ENCODE data around the gene OGDHL. TPM values are rescaled to one million over a fixed set of nuclear protein-coding genes. Genes with fewer than 3 reads are reported as not detected.

Gene OGDHL
- total RNA-seq, 1 donor from 2014 or later: 4.5 TPM

DNA sequence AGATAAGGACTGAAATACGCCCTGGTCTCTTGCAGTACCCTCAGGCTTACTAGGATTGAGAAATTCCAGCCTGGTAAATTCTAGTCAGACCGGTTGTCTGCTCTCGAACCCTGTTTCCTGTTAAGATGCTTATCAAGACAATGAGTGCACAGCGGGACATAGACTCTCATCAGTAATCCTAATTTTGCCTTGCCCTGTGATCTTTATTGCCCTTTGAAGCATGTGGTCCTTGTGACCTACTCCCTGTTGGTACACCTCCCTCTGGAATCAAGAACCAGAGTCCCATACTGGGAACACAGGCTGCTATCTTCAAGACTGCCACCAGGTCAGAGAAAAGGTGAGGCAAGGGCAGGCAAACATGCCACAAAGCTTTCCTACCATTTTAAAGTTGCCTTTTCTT is 75.5 kb downstream of the OGDHL start:
- H3K27me3 ChIP-seq (ENCODE audit: low read depth): peaks cover 51% of the 10 kb centered on the region
- H3K36me3 ChIP-seq: no peaks in the 10 kb centered on the region
- DNase-seq: no peak
- H3K9me3 ChIP-seq (replicated peaks): peaks cover 18% of the 10 kb centered on the region
- TF ChIP-seq, protein P1, sequence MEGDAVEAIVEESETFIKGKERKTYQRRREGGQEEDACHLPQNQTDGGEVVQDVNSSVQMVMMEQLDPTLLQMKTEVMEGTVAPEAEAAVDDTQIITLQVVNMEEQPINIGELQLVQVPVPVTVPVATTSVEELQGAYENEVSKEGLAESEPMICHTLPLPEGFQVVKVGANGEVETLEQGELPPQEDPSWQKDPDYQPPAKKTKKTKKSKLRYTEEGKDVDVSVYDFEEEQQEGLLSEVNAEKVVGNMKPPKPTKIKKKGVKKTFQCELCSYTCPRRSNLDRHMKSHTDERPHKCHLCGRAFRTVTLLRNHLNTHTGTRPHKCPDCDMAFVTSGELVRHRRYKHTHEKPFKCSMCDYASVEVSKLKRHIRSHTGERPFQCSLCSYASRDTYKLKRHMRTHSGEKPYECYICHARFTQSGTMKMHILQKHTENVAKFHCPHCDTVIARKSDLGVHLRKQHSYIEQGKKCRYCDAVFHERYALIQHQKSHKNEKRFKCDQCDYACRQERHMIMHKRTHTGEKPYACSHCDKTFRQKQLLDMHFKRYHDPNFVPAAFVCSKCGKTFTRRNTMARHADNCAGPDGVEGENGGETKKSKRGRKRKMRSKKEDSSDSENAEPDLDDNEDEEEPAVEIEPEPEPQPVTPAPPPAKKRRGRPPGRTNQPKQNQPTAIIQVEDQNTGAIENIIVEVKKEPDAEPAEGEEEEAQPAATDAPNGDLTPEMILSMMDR (IDR thresholded peaks at IDR 0.05; ENCODE audit: borderline replicate concordance): no peak
- H3K4me3 ChIP-seq: no peak overlapping the region
- no peak overlapping the region for H3K27ac ChIP-seq (replicated peaks)
- H3K4me1 ChIP-seq: no peaks in the 10 kb centered on the region
- intact Hi-C loops (cut with micrococcal nuclease): no loop called here

Other genes with a start within 250 kb of the OGDHL start
- 19.9 TPM for gene ERCC6, start 223.2 kb downstream of the OGDHL start, total RNA-seq
- not detected for gene SLC18A3, start 152.0 kb downstream of the OGDHL start, total RNA-seq
- gene CHAT, start 148.3 kb downstream of the OGDHL start, total RNA-seq: not detected
- gene C10orf53, start 82.7 kb downstream of the OGDHL start, total RNA-seq: not detected
- gene PARG, start 179.7 kb upstream of the OGDHL start, total RNA-seq: 25.1 TPM
- gene TIMM23B, start 179.7 kb upstream of the OGDHL start, total RNA-seq: 16.1 TPM
- gene AGAP6, start 226.1 kb upstream of the OGDHL start, total RNA-seq: 4.7 TPM

Measured in left ventricle myocardium inferior (tissue), 1 donor.